ENCODE data around the gene DELE1.
"Not testable (repeated sequence)": the region's sequence is repeated elsewhere in the genome, so short reads cannot be mapped to it uniquely, and the experiment has no call there.

The DELE1 gene

DNA sequence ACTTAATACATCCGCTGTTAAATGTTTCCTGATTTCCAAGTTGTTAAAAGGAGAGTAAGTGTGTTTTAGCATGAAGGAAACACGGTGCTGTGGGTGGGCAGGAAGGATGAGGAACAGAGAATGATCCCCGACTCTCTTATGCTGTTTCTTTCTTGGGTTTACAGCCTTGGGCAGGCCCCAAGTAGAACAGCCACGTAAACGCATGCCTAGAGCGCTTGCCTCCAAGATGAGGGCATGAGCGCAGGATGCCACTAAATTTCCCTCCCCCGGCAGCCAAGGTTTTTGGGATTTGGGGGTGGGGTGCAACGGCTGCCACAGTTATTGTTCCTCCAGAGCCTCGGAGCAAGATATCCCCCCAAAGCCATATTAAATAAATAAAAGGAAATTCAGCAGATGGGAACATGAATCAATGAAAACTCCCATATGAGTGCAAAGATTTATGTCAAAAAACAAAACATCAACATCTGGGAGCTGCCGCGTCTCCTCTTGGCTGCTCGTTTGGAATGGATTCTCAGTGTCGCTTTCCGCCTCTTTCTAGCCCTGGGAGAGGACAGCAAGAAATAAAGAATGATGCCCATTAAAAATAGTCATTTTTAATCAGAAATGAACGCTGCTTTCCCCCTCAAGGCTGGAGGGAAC is 10.0 kb upstream of the DELE1 start:
- no peak overlapping the region for H3K27ac ChIP-seq (ENCODE audit: low read depth, low read length, severe bottlenecking)
- H3K9me3 ChIP-seq (ENCODE audit: control insufficient read depth, low read length) = no peaks in the 10 kb centered on the region
- WGBS, 2 experiments (ENCODE audit: insufficient coverage in 2 of 2) = 36 to 51% methylated on average over 6 to 14 of the region's 16 CpGs
- H3K4me1 ChIP-seq (ENCODE audit: control insufficient read depth, insufficient read depth, low read length, poor library complexity, severe bottlenecking) = peaks cover 8% of the 10 kb centered on the region
- peak overlapping the region; percentile 9 for H3K4me3 ChIP-seq (ENCODE audit: extremely low read depth, insufficient read depth, low read length, poor library complexity, severe bottlenecking)
- no peaks in the 10 kb centered on the region for H3K36me3 ChIP-seq (ENCODE audit: control insufficient read depth, insufficient read depth, low read length)

DNA sequence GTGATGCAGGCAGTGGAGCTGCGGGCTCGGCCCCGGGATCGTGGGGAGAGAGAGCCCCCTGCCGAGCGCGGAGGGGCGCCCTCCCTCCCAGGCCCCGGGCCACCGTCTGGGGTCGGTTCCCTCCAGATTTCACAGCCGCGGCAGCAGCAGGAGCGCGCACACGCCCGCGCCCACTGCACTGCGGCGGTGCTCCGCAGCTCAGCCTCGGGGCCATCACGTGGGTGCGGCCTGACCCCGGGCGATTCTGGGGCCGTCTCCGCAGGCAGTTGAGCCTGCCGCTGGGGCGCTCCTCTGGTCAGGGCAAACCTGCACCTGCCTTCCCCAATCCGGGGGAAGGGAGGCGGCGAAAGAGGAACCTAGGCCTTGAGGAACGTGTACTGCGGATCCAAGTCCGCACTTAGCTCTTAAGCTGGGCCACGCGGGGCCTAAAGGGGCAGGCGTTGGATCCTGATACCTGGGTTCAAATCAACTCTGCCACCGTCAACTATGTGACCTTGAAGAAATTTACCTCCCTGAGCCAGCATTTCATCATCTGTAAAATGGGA is 9.4 kb upstream of the DELE1 start:
- Histone ChIP-seq H3K36me3 (ENCODE audit: control insufficient read depth, insufficient read depth, low read length) (no peaks in the 10 kb centered on the region), H3K27ac (ENCODE audit: low read depth, low read length, severe bottlenecking) (no peak overlapping the region), H3K4me3 (ENCODE audit: extremely low read depth, insufficient read depth, low read length, poor library complexity, severe bottlenecking) (peak overlapping the region; percentile 9), H3K4me1 (ENCODE audit: control insufficient read depth, insufficient read depth, low read length, poor library complexity, severe bottlenecking) (peaks cover 8% of the 10 kb centered on the region), H3K9me3 (ENCODE audit: control insufficient read depth, low read length) (no peaks in the 10 kb centered on the region)
- 13 to 20% methylated on average over 27 to 36 of the region's 40 CpGs for WGBS, 2 experiments (ENCODE audit: insufficient coverage in 2 of 2)

DNA sequence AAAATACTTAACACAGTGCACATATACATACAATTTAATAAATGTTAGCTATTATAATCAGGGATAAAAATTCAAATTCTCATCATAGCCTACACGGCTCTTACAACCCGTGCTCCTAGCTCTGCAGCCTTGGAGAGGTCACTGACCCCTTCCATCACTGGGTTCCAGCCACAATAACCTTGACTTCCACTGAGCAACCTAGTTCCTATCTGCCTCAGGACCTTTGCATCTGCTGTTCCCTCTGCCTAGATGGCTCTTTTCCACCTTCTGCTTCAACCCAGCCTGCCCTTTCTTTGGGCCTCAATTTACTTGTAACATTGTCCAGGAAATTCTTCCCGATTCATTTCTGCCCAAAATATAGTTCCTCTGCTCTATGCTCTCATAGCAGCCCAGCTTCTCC is 8.9 kb upstream of the DELE1 start:
- Histone ChIP-seq H3K36me3 (ENCODE audit: control insufficient read depth, insufficient read depth, low read length) (no peaks in the 10 kb centered on the region), H3K4me3 (ENCODE audit: extremely low read depth, insufficient read depth, low read length, poor library complexity, severe bottlenecking) (no peak overlapping the region), H3K9me3 (ENCODE audit: control insufficient read depth, low read length) (no peaks in the 10 kb centered on the region), H3K27ac (ENCODE audit: low read depth, low read length, severe bottlenecking) (no peak overlapping the region), H3K4me1 (ENCODE audit: control insufficient read depth, insufficient read depth, low read length, poor library complexity, severe bottlenecking) (peaks cover 8% of the 10 kb centered on the region)
- 91 to 100% methylated on average over 3 of the region's 3 CpGs for WGBS, 2 experiments (ENCODE audit: insufficient coverage in 2 of 2)

DNA sequence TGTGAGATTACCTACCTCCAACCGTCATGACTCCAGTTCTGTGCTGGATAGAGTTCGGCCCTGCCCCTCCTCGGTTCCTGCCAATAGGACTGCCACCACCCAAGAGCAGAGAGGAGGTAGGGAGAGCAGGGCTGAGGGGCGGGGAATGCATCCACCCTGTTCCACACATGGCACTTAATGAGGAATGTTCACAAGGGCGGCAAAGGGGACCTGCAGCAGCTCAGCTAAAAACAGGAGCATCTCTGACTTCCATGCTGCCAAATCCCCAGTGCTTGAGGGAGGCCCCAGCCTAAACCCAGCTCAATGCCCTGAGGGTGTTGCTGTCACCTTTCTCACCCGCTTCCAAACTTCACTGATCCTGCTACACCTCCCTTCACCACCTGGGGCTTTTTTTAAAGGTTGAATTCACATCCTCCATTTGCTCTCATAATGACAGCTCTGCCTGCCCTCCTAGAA is 7.8 kb upstream of the DELE1 start:
- Histone ChIP-seq H3K27ac (ENCODE audit: low read depth, low read length, severe bottlenecking) (no peak overlapping the region), H3K4me1 (ENCODE audit: control insufficient read depth, insufficient read depth, low read length, poor library complexity, severe bottlenecking) (peaks cover 8% of the 10 kb centered on the region)
- 69 to 80% methylated on average over 3 of the region's 6 CpGs for WGBS, 2 experiments (ENCODE audit: insufficient coverage in 2 of 2)

DNA sequence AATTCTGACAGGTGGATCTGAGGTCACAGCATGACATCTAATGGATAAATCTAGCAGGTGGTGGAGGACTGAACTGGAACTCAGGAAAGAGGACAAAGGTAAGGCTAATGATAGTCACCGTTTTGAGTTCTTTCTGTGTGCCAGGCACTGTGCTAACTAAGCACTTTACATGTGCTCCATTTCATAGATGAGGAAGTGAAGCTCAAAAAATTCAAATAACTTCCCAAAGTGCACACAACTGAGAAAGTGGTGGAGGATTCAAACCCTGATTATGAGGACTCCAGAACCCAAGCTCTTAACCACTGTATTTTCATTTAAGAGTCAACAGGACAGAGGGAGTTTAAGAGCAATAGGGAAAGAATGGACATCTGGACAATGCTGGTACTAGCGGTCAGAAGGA is 7.1 kb upstream of the DELE1 start:
- Histone ChIP-seq H3K4me3 (ENCODE audit: extremely low read depth, insufficient read depth, low read length, poor library complexity, severe bottlenecking) (no peak overlapping the region), H3K4me1 (ENCODE audit: control insufficient read depth, insufficient read depth, low read length, poor library complexity, severe bottlenecking) (peaks cover 8% of the 10 kb centered on the region), H3K36me3 (ENCODE audit: control insufficient read depth, insufficient read depth, low read length) (no peaks in the 10 kb centered on the region), H3K9me3 (ENCODE audit: control insufficient read depth, low read length) (no peaks in the 10 kb centered on the region), H3K27ac (ENCODE audit: low read depth, low read length, severe bottlenecking) (no peak overlapping the region)
- WGBS, 2 experiments (ENCODE audit: insufficient coverage in 2 of 2) = 90 to 94% methylated on average over 2 of the region's 2 CpGs

More for the DNA sequence above, 7.8 kb upstream of the DELE1 start:
- Histone ChIP-seq H3K4me3 (ENCODE audit: extremely low read depth, insufficient read depth, low read length, poor library complexity, severe bottlenecking) (no peak overlapping the region), H3K36me3 (ENCODE audit: control insufficient read depth, insufficient read depth, low read length) (no peaks in the 10 kb centered on the region), H3K9me3 (ENCODE audit: control insufficient read depth, low read length) (no peaks in the 10 kb centered on the region)

DNA sequence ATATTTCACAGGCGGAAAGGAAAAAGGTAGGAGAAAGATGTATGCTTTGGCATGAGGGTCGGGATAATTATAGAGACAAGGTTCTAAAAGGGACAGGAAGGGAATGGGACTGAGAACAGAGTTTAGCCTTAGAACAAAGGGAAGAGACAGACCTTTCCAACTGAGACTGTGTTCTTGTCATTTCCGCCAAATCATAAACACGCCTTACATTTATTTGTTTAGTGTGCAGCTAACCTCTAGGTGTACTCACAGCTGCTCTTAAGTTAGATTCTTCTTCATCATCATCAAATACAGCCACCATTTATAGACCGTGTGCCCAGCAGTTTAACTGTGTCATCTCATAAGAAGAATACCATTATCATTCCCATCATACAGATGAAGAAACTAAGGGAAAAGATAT is 5.9 kb upstream of the DELE1 start:
- no peaks in the 10 kb centered on the region for H3K9me3 ChIP-seq (ENCODE audit: control insufficient read depth, low read length)
- no peak overlapping the region for H3K27ac ChIP-seq (ENCODE audit: low read depth, low read length, severe bottlenecking)
- no peak overlapping the region for H3K4me3 ChIP-seq (ENCODE audit: extremely low read depth, insufficient read depth, low read length, poor library complexity, severe bottlenecking)
- no peaks in the 10 kb centered on the region for H3K36me3 ChIP-seq (ENCODE audit: control insufficient read depth, insufficient read depth, low read length)
- WGBS, 2 experiments (ENCODE audit: insufficient coverage in 2 of 2) = 56 to 70% methylated on average over 3 to 4 of the region's 5 CpGs
- H3K4me1 ChIP-seq (ENCODE audit: control insufficient read depth, insufficient read depth, low read length, poor library complexity, severe bottlenecking) = peaks cover 10% of the 10 kb centered on the region

DNA sequence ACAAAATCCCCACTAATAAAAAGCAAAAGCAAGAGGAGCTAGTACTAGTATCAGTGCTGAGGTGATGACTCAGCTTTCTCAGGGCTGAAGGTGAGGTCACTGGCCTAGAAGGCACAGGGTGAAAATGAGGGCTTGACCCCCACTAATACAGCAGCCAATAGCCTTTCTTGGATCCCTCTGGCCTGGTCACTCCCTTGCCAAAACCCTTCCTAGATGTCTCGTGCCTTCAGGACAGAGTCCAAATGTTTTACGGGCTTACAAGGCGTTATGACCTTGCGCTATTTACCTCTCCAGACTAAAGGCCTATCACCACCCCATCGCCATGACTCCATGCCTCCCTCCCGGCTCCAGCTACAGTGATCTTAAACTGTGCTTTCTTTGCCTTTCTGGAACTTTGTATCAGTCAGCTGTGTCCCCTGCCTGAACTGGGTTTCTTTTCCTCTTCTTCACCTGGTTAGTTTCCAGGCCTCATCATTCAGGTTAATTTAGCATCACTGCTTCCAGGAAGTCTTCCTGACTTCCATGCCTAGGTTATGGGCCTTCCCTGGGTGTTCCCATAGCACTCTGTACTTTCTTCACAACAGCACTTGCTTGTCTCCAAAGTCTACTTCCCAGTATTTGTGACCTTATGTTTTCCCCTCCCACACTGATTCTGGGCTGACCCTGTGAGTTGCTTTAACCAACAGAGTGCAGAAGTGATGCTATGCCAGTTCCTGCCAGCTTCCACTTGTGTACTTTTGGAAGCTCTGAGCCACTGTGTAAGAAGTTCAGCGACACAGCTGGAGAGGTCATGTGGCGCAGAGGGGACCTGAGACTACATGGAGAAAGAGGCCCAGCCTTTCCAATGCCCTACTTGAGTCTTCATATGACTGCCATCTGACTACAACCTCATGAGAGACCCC is 4.2 kb upstream of the DELE1 start:
- 92 to 95% methylated on average over 8 of the region's 8 CpGs for WGBS, 2 experiments (ENCODE audit: insufficient coverage in 2 of 2)
- H3K9me3 ChIP-seq (ENCODE audit: control insufficient read depth, low read length) = no peaks in the 10 kb centered on the region
- peaks cover 9% of the 10 kb centered on the region for H3K4me1 ChIP-seq (ENCODE audit: control insufficient read depth, insufficient read depth, low read length, poor library complexity, severe bottlenecking)
- no peak overlapping the region for H3K27ac ChIP-seq (ENCODE audit: low read depth, low read length, severe bottlenecking)
- no peaks in the 10 kb centered on the region for H3K36me3 ChIP-seq (ENCODE audit: control insufficient read depth, insufficient read depth, low read length)
- H3K4me3 ChIP-seq (ENCODE audit: extremely low read depth, insufficient read depth, low read length, poor library complexity, severe bottlenecking) = no peak overlapping the region

DNA sequence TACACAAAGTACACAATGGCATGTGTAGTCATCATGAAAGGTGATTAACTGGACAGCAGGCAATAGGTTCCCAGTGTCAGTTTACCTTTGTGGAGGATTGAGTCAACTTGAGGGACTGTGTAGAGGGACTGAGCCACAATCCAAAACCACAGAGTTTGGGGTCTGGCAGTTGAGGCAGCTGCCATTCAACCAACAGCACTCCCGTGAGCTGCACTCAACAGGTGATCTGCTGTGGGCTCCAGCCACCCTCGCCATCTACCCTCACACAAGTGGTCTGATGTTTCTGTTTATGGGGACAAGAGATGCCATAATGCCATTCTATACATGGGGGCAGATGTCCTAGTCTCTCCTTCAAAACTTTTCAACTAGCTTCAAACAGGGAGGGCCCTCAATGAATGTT is 2.9 kb upstream of the DELE1 start:
- peaks cover 8% of the 10 kb centered on the region for H3K36me3 ChIP-seq (ENCODE audit: control insufficient read depth, insufficient read depth, low read length)
- peaks cover 8% of the 10 kb centered on the region for H3K4me1 ChIP-seq (ENCODE audit: control insufficient read depth, insufficient read depth, low read length, poor library complexity, severe bottlenecking)
- H3K27ac ChIP-seq (ENCODE audit: low read depth, low read length, severe bottlenecking) = no peak overlapping the region
- WGBS, 2 experiments (ENCODE audit: insufficient coverage in 2 of 2) = 80% methylated on average over 2 of the region's 2 CpGs; no CpG with 5 or more reads in 1 of the 2 experiments
- H3K4me3 ChIP-seq (ENCODE audit: extremely low read depth, insufficient read depth, low read length, poor library complexity, severe bottlenecking) = no peak overlapping the region
- H3K9me3 ChIP-seq (ENCODE audit: control insufficient read depth, low read length) = no peaks in the 10 kb centered on the region

DNA sequence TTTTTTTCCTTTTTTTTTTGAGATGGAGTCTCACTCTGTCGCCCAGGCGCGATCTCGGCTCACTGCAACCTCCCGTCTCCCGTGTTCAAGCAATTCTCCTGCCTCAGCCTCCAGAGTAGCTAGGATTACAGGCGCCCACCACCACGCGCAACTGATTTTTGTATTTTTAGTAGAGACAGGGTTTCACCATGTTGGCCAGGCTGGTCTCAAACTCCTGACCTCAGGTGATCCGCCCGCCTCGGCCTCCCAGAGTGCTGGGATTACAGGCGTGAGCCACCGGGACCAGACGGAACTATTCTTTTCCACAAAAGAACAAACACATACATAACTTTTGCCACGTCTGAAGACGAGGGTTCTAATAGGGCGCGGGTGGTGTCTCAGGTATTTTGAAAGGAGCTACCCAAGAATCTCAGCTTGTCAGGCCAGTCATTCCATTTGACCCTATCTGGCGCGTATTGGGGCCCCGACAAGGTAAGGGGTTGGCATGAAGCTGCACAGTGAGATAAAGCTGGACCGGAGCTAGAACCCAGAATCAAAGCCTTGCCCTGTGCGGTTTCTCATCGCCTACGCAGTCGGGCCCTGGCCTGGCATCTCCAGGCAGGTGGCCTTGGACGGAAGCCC is 734 bp upstream of the DELE1 start:
- Histone ChIP-seq H3K36me3 (ENCODE audit: control insufficient read depth, insufficient read depth, low read length) (peaks cover 29% of the 10 kb centered on the region), H3K4me3 (ENCODE audit: extremely low read depth, insufficient read depth, low read length, poor library complexity, severe bottlenecking) (peak overlapping the region; percentile 81), H3K27ac (ENCODE audit: low read depth, low read length, severe bottlenecking) (peak overlapping the region; percentile 97)
- not testable (repeated sequence) for H3K4me1 ChIP-seq (ENCODE audit: control insufficient read depth, insufficient read depth, low read length, poor library complexity, severe bottlenecking); H3K9me3 ChIP-seq (ENCODE audit: control insufficient read depth, low read length)
- WGBS, 2 experiments (ENCODE audit: insufficient coverage in 2 of 2) = 71 to 73% methylated on average over 18 to 22 of the region's 28 CpGs

DNA sequence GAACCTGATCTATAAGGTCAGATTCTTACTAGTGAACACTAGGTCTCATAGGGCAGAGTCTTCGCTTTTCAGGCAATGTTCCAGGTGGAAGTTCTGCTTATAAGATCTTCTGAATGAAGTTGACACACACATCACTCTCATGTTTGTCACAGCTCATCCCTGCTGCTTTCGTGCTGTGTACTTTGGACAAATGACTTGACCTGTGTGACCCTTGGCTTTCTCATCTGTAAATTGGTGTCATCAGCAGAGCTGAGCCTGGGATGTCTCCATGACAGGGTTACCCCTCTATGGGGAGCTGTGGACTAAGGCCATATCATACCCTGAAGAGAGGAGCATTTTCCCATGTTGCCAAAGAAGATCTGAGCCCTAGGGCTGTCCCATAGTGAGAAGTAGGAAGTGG is 2.8 kb downstream of the DELE1 start:
- peaks cover 62% of the 10 kb centered on the region for H3K36me3 ChIP-seq (ENCODE audit: control insufficient read depth, insufficient read depth, low read length)
- H3K4me3 ChIP-seq (ENCODE audit: extremely low read depth, insufficient read depth, low read length, poor library complexity, severe bottlenecking) = no peak overlapping the region
- H3K9me3 ChIP-seq (ENCODE audit: control insufficient read depth, low read length) = no peaks in the 10 kb centered on the region
- peaks cover 8% of the 10 kb centered on the region for H3K4me1 ChIP-seq (ENCODE audit: control insufficient read depth, insufficient read depth, low read length, poor library complexity, severe bottlenecking)
- H3K27ac ChIP-seq (ENCODE audit: low read depth, low read length, severe bottlenecking) = no peak overlapping the region
- 100% methylated on average over 1 of the region's 2 CpGs for WGBS, 2 experiments (ENCODE audit: insufficient coverage in 2 of 2)

All from mesodermal cell (in vitro differentiated cells).